Body of pancreas (tissue), 4 donors: ENCODE results near the gene TRIM56. TPM values are rescaled to one million over a fixed set of nuclear protein-coding genes. Genes with fewer than 3 reads are reported as not detected.

ENCODE experiments used
- ATAC-seq: fragments of 150-250 bp; one replicate; pipeline ENCODE4 v1.9.1; 2016
- DNase-seq, 4 donors: peaks; one replicate each; pipeline ENCODE4 v3.0.0-alpha.2; 2019
- H3K27ac ChIP-seq, 4 donors: fragments of 200-600 bp; sonication (generic); 1 replicate in 3 of 4; 2 replicates in 1 of 4; pipeline versions ENCODE4 v1.5.1 to v1.6.1; 2016 to 2019; ENCODE audit warnings: mild to moderate bottlenecking in 1 of 4, mixed read lengths in 1 of 4, moderate library complexity in 1 of 4
- H3K27me3 ChIP-seq, 2 donors: fragments of 200-600 bp; sonication (generic); one replicate each; pipeline ENCODE4 v1.6.0; 2016; ENCODE audit warnings: mild to moderate bottlenecking in 1 of 2
- H3K36me3 ChIP-seq, 2 donors: fragments of 200-600 bp; sonication (generic); replicated peaks in 1 of 2; 2 replicates each; pipeline ENCODE4 v1.5.1; 2016; ENCODE audit warnings: low read depth in 2 of 2; ENCODE audit not compliant: insufficient read depth in 1 of 2
- H3K4me1 ChIP-seq: fragments of 200-600 bp; sonication (generic); one replicate; pipeline ENCODE4 v1.6.0; 2016
- H3K4me3 ChIP-seq, 2 donors: fragments of 200-600 bp; sonication (generic); 1 replicate in 1 of 2; 2 replicates in 1 of 2; pipeline ENCODE4 v1.5.1; 2016 to 2019
- H3K9me3 ChIP-seq, 3 donors: fragments of 200-600 bp; sonication (generic); 1 replicate in 2 of 3; 2 replicates in 1 of 3; pipeline ENCODE4 v1.5.1; 2016
- POLR2A ChIP-seq, 3 donors: fragments of 450-650 bp; IDR thresholded peaks; one replicate each; pipeline ENCODE4 v1.6.1; 2016; ENCODE audit warnings: antibody characterized with exemption in 3 of 3, mild to moderate bottlenecking in 2 of 3
- WGBS, 2 donors: methylation state at CpG; one replicate each; pipeline ENCODE4 v1.1.5; 2017; 5-methylcytosine and 5-hydroxymethylcytosine counted together
- intact Hi-C: fragments of 100-400 bp; cut with DNase I; formaldehyde crosslinking; loops from one replicate; pipeline ENCODE4 v1.15.1; 2023
- total RNA-seq, 2 donors: library from RNA; depleted of rRNA; stranded (reverse); fragments of >200 nt; gene quantifications; one replicate each; pipeline ENCODE4 v1.1.0, GENCODE V29; 2016
- TF ChIP-seq, protein P1 (sequence below), 7 experiments: fragments of 450-650 bp in 4 of 7; fragments of 200-600 bp in 3 of 7; sonication (generic) in 3 of 7; IDR thresholded peaks; one replicate each; pipeline ENCODE4 v1.5.1; 2016 to 2019; ENCODE audit warnings: antibody characterized with exemption in 7 of 7

Gene TRIM56
- total RNA-seq, 2 donors from 2014 or later, result 13.5 to 19.4 TPM

DNA sequence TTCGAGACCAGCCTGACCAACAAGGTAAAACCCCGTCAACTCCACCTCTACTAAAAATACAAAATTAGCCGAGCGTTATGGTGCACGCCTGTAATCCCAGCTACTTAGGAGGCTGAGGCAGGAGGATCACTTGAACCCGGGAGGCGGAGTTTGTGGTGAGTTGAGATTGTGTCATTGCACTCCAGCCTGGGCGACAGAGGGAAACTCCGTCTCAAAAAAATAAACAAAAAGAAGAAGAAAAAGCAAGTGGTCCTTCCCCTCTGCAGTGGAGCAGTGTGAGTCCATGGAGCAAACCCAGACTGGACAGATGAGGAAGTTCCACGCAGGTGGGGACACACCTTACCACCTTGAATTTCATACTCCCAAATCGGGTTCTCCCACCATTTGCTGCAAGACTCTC, 28.6 kb downstream of the TRIM56 start:
- no peaks in the 10 kb centered on the region for H3K9me3 ChIP-seq
- DNase-seq, result no peak
- H3K4me3 ChIP-seq, result no peak overlapping the region
- WGBS, 2 donors, result 70 to 77% methylated on average over 10 to 11 of the region's 11 CpGs
- no peak for TF ChIP-seq POLR2A (IDR thresholded peaks at IDR 0.05)
- TF ChIP-seq, protein P1, sequence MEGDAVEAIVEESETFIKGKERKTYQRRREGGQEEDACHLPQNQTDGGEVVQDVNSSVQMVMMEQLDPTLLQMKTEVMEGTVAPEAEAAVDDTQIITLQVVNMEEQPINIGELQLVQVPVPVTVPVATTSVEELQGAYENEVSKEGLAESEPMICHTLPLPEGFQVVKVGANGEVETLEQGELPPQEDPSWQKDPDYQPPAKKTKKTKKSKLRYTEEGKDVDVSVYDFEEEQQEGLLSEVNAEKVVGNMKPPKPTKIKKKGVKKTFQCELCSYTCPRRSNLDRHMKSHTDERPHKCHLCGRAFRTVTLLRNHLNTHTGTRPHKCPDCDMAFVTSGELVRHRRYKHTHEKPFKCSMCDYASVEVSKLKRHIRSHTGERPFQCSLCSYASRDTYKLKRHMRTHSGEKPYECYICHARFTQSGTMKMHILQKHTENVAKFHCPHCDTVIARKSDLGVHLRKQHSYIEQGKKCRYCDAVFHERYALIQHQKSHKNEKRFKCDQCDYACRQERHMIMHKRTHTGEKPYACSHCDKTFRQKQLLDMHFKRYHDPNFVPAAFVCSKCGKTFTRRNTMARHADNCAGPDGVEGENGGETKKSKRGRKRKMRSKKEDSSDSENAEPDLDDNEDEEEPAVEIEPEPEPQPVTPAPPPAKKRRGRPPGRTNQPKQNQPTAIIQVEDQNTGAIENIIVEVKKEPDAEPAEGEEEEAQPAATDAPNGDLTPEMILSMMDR (IDR thresholded peaks at IDR 0.05), result no peak
- ATAC-seq, result no peak
- H3K27ac ChIP-seq, result no peak overlapping the region
- no peaks in the 10 kb centered on the region for H3K4me1 ChIP-seq
- intact Hi-C loops, result no loop called here
- H3K36me3 ChIP-seq, result no peaks in the 10 kb centered on the region
- H3K27me3 ChIP-seq, result no peaks in the 10 kb centered on the region

DNA sequence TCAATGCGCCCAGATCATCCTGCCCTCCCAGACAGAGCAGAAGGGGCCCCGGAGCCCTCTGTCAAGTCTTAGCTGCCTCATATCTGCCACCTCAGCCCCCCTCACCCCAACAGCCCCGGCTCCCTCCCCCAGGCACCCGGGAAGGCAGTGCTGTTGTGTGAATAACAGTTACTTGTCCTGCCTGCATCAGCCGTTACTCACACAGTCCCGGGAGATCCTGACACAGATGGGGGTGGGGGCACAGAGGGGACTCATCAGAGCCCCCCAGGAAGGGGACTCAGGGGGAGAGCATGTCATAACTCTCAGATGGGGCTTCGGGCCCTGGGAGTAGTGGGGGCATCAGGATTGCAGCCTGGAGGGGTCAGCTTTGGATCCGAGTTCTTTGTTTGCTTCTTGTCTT, 29.2 kb downstream of the TRIM56 start:
- Histone ChIP-seq H3K9me3 (no peaks in the 10 kb centered on the region), H3K27me3 (no peaks in the 10 kb centered on the region), H3K36me3 (no peaks in the 10 kb centered on the region), H3K27ac (no peak overlapping the region), H3K4me1 (no peaks in the 10 kb centered on the region), H3K4me3 (no peak overlapping the region)
- WGBS, 2 donors, result 44 to 45% methylated on average over 5 to 8 of the region's 8 CpGs
- no peak for ATAC-seq
- TF ChIP-seq, protein P1 (IDR thresholded peaks at IDR 0.05), result no peak
- no peak for TF ChIP-seq POLR2A (IDR thresholded peaks at IDR 0.05)
- no peak for DNase-seq
- intact Hi-C loops, result no loop called here

DNA sequence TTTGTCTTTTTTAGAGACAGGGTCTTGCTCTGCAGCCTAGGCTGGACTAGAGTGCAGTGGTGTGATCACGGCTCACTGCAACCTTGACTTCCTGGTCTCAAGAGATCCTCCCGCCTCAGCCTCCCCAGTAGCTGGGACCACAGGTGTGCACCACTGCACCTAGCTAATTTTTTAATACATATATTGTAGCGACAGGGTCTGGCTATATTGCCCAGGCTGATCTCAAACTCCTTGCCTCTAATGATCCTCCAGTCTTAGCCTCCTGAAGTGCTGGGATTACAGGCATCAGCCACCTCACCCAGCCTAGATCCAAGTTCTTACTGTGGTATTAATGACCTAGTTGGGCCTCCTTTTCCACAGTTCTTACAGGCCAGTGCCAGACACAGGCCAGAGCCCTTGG, 29.9 kb downstream of the TRIM56 start:
- H3K27me3 ChIP-seq, result no peaks in the 10 kb centered on the region
- H3K9me3 ChIP-seq, result no peaks in the 10 kb centered on the region
- WGBS, 2 donors, result 78 to 95% methylated on average over 3 of the region's 3 CpGs
- TF ChIP-seq, protein P1 (IDR thresholded peaks at IDR 0.05), result no peak
- H3K27ac ChIP-seq, result no peak overlapping the region
- no peaks in the 10 kb centered on the region for H3K4me1 ChIP-seq
- no peak for ATAC-seq
- intact Hi-C loops, result no loop called here
- H3K36me3 ChIP-seq, result no peaks in the 10 kb centered on the region
- H3K4me3 ChIP-seq, result no peak overlapping the region
- DNase-seq, result no peak

DNA sequence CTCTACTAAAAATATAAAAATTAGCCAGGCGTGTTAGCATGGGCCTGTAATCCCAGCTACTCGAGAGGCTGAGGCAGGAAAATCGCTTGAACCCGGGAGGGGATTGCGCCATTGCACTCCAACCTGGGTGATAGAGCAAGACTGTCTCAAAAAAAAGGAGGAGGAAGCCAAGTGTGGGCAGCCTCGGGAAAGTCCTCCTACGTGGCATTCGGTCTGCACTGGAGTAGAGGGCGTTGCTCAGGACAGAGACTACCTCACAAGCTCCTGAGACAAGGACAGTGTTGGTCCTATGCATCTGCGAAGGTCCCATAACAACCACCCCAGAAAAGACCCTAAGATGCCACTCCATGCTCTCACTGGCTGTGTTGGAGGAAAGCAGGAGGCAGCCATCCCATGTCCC, 31.6 kb downstream of the TRIM56 start:
- no peak for ATAC-seq
- TF ChIP-seq, protein P1 (IDR thresholded peaks at IDR 0.05), result no peak
- TF ChIP-seq POLR2A (IDR thresholded peaks at IDR 0.05), result no peak
- 75 to 79% methylated on average over 8 to 10 of the region's 10 CpGs for WGBS, 2 donors

DNA sequence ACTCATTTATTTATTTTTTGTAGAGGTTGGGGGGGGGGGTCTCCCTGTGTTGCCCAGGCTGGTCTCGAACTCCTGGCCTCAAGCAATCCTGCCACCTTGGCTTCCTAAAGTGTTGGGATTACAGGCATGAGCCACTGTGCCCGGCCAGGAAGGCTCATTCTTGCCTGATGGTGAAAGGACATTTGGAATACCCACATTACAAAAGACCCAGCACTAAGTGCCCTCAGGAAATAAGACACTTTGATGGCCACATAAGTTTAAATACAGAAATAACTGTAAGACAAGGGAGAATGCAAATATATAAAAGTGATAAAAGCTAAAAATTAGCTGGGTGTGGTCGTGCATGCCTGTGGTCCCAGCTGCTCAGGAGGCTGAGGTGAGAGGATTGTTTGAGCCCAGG, 33.6 kb downstream of the TRIM56 start:
- intact Hi-C loops, result no loop called here
- no peak for DNase-seq
- 52 to 67% methylated on average over 3 of the region's 3 CpGs for WGBS, 2 donors
- H3K27ac ChIP-seq, result no peak overlapping the region
- H3K27me3 ChIP-seq, result peaks cover 0 to 10% of the 10 kb centered on the region in 2 donors
- no peak for ATAC-seq
- no peak overlapping the region for H3K4me3 ChIP-seq
- no peaks in the 10 kb centered on the region for H3K4me1 ChIP-seq
- H3K36me3 ChIP-seq, result no peaks in the 10 kb centered on the region
- TF ChIP-seq, protein P1 (IDR thresholded peaks at IDR 0.05), result no peak
- no peak for TF ChIP-seq POLR2A (IDR thresholded peaks at IDR 0.05)
- no peaks in the 10 kb centered on the region for H3K9me3 ChIP-seq

More for the DNA sequence above, 31.6 kb downstream of the TRIM56 start:
- Histone ChIP-seq H3K9me3 (no peaks in the 10 kb centered on the region), H3K4me3 (no peak overlapping the region), H3K36me3 (no peaks in the 10 kb centered on the region), H3K27ac (peak overlapping the region in 1 of 4 donors; percentile 3), H3K27me3 (peaks cover 0 to 3% of the 10 kb centered on the region in 2 donors), H3K4me1 (no peaks in the 10 kb centered on the region)
- intact Hi-C loops, result no loop called here
- no peak for DNase-seq
